K562 (cell line): Measurements from ENCODE around the gene C12orf43. TPM values are rescaled to one million over a fixed set of nuclear protein-coding genes. Genes with fewer than 3 reads are reported as not detected.

Experiments
- ATAC-seq: fragments of 200-7000 bp; cut with Tn5 transposase; 3 replicates; pipeline ENCODE4 v1.9.1; 2020; ENCODE audit warnings: moderate library complexity
- BruUV-seq: library from RNA; stranded (reverse); fragments of 400-500 nt; replicated peaks from 2 replicates; lab custom pipeline; 2021; lab: Mats Ljungman, UMichigan
- CTCF ChIA-PET: fragments of 300-600 bp; formaldehyde crosslinking; extraction: SDS; loops from one replicate; lab custom pipeline; 2021; ENCODE audit warnings: low intra/inter-chr PET ratio; lab: Yijun Ruan, JAX
- POLR2A ChIA-PET: fragments of 300-600, 350-650 bp; sonication (Branson Sonifier 250); formaldehyde crosslinking; extraction: SDS; loops from one replicate; lab custom pipeline; 2021; ENCODE audit warnings: antibody characterized with exemption, inconsistent platforms; lab: Yijun Ruan, JAX
- DNase-seq, 4 experiments: peaks; one replicate each; pipeline versions ENCODE4 v3.0.0 to v3.0.0-alpha.2; 2011 to 2018; ENCODE audit warnings: low spot score in 3 of 4, mixed read lengths in 3 of 4; ENCODE audit errors: extremely low read depth in 1 of 4
- FAIRE-seq: peaks from 2 replicates; lab custom pipeline; 2011; peaks lifted over from hg19 to GRCh38; lab: Jason Lieb, UNC
- H2AFZ ChIP-seq: 2 replicates; pipeline ENCODE4 v1.6.0; 2011; ENCODE audit warnings: low read depth, low read length, control low read depth, inconsistent platforms
- H3K27ac ChIP-seq: fragments of 200-600 bp; 3 replicates; pipeline ENCODE4 v1.8.0; 2011; ENCODE audit warnings: low read depth, mild to moderate bottlenecking, control low read depth, inconsistent platforms, low read length, moderate library complexity, mixed read lengths; ENCODE audit errors: extremely low read depth
- H3K27me3 ChIP-seq, 2 experiments: fragments of 300-600 bp in 1 of 2; 2 replicates in 1 of 2; 3 replicates in 1 of 2; pipeline versions ENCODE4 v1.6.0 to v1.8.0; 2011; ENCODE audit warnings: inconsistent platforms in 2 of 2, low read length in 2 of 2, mild to moderate bottlenecking in 1 of 2, mixed read lengths in 1 of 2, moderate library complexity in 1 of 2; ENCODE audit not compliant: control insufficient read depth in 2 of 2, insufficient read depth in 2 of 2
- H3K36me3 ChIP-seq: fragments of 300-600 bp; 3 replicates; pipeline ENCODE4 v1.8.0; 2011; ENCODE audit warnings: mild to moderate bottlenecking, low read length, inconsistent platforms; ENCODE audit not compliant: control insufficient read depth, insufficient read depth
- H3K4me1 ChIP-seq, 2 experiments: fragments of 200-600 bp in 1 of 2; replicated peaks in 1 of 2; 2 replicates in 1 of 2; 3 replicates in 1 of 2; pipeline versions ENCODE4 v1.5.1 to v1.8.0; 2011; ENCODE audit warnings: inconsistent platforms in 2 of 2, low read length in 2 of 2, mild to moderate bottlenecking in 1 of 2, mixed read lengths in 1 of 2, moderate library complexity in 1 of 2; ENCODE audit not compliant: control insufficient read depth in 2 of 2, insufficient read depth in 2 of 2
- H3K4me2 ChIP-seq: 2 replicates; pipeline ENCODE4 v1.6.1; 2011; ENCODE audit warnings: low read length, control low read depth, inconsistent platforms, mixed read lengths; ENCODE audit not compliant: insufficient read depth
- H3K4me3 ChIP-seq: fragments of 200-600 bp; sonication (generic), shearing (Covaris generic); 2 replicates; pipeline ENCODE4 v1.5.1; 2016; ENCODE audit warnings: control low read depth, inconsistent platforms
- H3K79me2 ChIP-seq: fragments of 200-600 bp; 3 replicates; pipeline ENCODE4 v1.8.0; 2011; ENCODE audit warnings: low read length, inconsistent platforms; ENCODE audit not compliant: control insufficient read depth, insufficient read depth
- H3K9ac ChIP-seq, 2 experiments: 2 replicates each; pipeline versions ENCODE4 v1.6.0 to v1.6.1; 2011; ENCODE audit warnings: low read depth in 2 of 2, low read length in 2 of 2, control low read depth in 1 of 2, inconsistent platforms in 1 of 2, mild to moderate bottlenecking in 1 of 2, mixed read lengths in 1 of 2; ENCODE audit not compliant: insufficient read depth in 1 of 2
- H3K9me1 ChIP-seq: one replicate; pipeline ENCODE4 v1.6.0; 2011; ENCODE audit warnings: inconsistent platforms, mild to moderate bottlenecking, low read length, moderate library complexity; ENCODE audit not compliant: control insufficient read depth, insufficient read depth
- H3K9me3 ChIP-seq: replicated peaks from 2 replicates; pipeline ENCODE4 v1.5.1; 2011; ENCODE audit warnings: low read depth, low read length, inconsistent platforms; ENCODE audit not compliant: control insufficient read depth, insufficient read depth
- H4K20me1 ChIP-seq: replicated peaks from 2 replicates; pipeline ENCODE4 v1.6.1; 2011; ENCODE audit warnings: low read length, inconsistent platforms, mixed read lengths; ENCODE audit not compliant: control insufficient read depth, insufficient read depth
- HNRNPL ChIP-seq: fragments of 200-400 bp; formaldehyde crosslinking; IDR thresholded peaks from 2 replicates; pipeline ENCODE4 v1.6.1; 2017; ENCODE audit warnings: low read depth, mild to moderate bottlenecking, low read length
- NFIC ChIP-seq: fragments of 450-650 bp; IDR thresholded peaks from 2 replicates; pipeline ENCODE4 v1.6.1; 2017; ENCODE audit warnings: mild to moderate bottlenecking, inconsistent platforms
- RAD21 ChIP-seq, 2 experiments: fragments of 250-450 bp in 1 of 2; fragments of 450-650 bp in 1 of 2; sonication (Bioruptor Pico) in 1 of 2; formaldehyde crosslinking in 1 of 2; IDR thresholded peaks in 1 of 2; conservative IDR thresholded peaks in 1 of 2; 2 replicates each; pipeline versions ENCODE4 v1.4.0 to v1.8.0; 2020 to 2022; ENCODE audit warnings: mild to moderate bottlenecking in 2 of 2, moderate library complexity in 1 of 2
- WGBS: fragments of 100-300 bp; shearing (Covaris generic); methylation state at CpG from one replicate; pipeline ENCODE4 v1.1.6; 2016; ENCODE audit warnings: low coverage, mixed read lengths; ENCODE audit not compliant: insufficient coverage; ENCODE audit errors: missing lambda C conversion rate; 5-methylcytosine and 5-hydroxymethylcytosine counted together
- in situ Hi-C: fragments of 300-500 bp; cut with MboI; formaldehyde crosslinking; loops from 4 replicates; pipeline ENCODE4 v1.15.0; 2018; ENCODE audit warnings: inconsistent platforms, mixed read lengths
- intact Hi-C: fragments of 100-400 bp; cut with micrococcal nuclease; formaldehyde crosslinking; loops from 2 replicates; pipeline ENCODE4 v1.14.2; 2022
- polyA plus RNA-seq, 8 experiments: library from polyadenylated mRNA; depleted of rRNA in 4 of 8; stranded (reverse) in 5 of 8; unstranded in 3 of 8; fragments of >200 nt; fragmentation: Nextera tagmentation in 2 of 8; fragmentation: Illumina TruSeq in 1 of 8; extraction: Ambion mirVana in 2 of 8; extraction: Trizol in 1 of 8; gene quantifications; 2 replicates each; pipeline versions ENCODE4 v1.2.1 to v1.2.3, GENCODE V29; 2011 to 2014; ENCODE audit warnings: inconsistent platforms in 1 of 8, missing spikeins in 1 of 8
- total RNA-seq, 7 experiments: library from RNA; depleted of rRNA in 6 of 7; stranded (reverse); fragments of >200 nt in 6 of 7; fragmentation: Illumina TruSeq in 2 of 7; extraction: Trizol in 2 of 7; gene quantifications; 2 replicates each; pipeline versions ENCODE4 v1.2.1 to v1.2.3, GENCODE V29; 2011 to 2021; ENCODE audit warnings: low replicate concordance in 1 of 7
- TF ChIP-seq, protein P1 (sequence below), 3 experiments: IDR thresholded peaks in 2 of 3; conservative IDR thresholded peaks in 1 of 3; 2 replicates each; pipeline ENCODE4 v1.5.1; 2011 to 2012; ENCODE audit warnings: low read length in 3 of 3, mild to moderate bottlenecking in 3 of 3, control low read depth in 2 of 3, improper control_type of control experiment in 1 of 3, inconsistent platforms in 1 of 3, low read depth in 1 of 3, mixed read lengths in 1 of 3, moderate library complexity in 1 of 3; ENCODE audit not compliant: insufficient read depth in 2 of 3
- TF ChIP-seq, protein P2 (sequence below): conservative IDR thresholded peaks from 2 replicates; pipeline ENCODE4 v1.6.1; 2011; ENCODE audit warnings: low read depth, mild to moderate bottlenecking, low read length; ENCODE audit not compliant: control insufficient read depth

The C12orf43 gene
- total and polyA plus RNA-seq, 9 of the 15 experiments (the other 6 are each of a cell fraction or from before 2014, with no cell fraction given) = 4.3 to 22.2 (median 16.8) TPM

DNA sequence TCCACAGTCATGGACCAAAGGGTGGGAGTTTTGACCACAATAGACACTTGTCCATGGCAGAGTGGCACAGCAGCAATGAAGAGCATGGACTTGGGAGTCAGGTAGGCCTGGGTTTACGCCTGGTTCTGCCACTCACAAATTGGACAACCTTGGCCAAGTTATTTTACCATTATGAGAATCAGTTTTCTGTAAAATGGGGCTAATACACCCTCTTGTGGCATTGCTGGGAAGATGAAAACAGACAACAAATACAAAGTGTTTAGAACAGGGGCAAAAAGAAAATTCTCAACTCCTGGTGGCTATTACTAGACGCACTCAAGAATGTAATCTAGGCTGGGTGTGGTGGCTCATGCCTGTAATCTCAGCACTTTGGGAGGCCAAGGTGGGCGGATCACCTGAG is 2.6 kb downstream of the C12orf43 start:
- Histone ChIP-seq H2AFZ (no peak overlapping the region), H3K27me3 (no peaks in the 10 kb centered on the region), H4K20me1 (no peaks in the 10 kb centered on the region), H3K9me3 (no peaks in the 10 kb centered on the region; the same call in 1 of the 2 replicates), H3K4me2 (no peak overlapping the region), H3K9ac (no peak overlapping the region), H3K4me1 (peaks cover 5 to 9% of the 10 kb centered on the region in 2 experiments; a peak in 3 of 5 replicates), H3K9me1 (peaks cover 3% of the 10 kb centered on the region), H3K27ac (no peak overlapping the region)
- WGBS = 56% methylated on average over 3 of the region's 3 CpGs
- in situ Hi-C loops = no loop called here
- intact Hi-C loops = loop anchor here (10.0 kb wide), 1 partner anchor 81 kb away; no protein-coding TSS in a partner anchor
- ATAC-seq = no peak
- no TSS peak for BruUV-seq
- POLR2A ChIA-PET = interaction anchor here (0.7 kb wide), 1 partner anchor 669 kb away, joined by 5 read pairs; no protein-coding TSS in a partner anchor
- TF ChIP-seq, protein P1, sequence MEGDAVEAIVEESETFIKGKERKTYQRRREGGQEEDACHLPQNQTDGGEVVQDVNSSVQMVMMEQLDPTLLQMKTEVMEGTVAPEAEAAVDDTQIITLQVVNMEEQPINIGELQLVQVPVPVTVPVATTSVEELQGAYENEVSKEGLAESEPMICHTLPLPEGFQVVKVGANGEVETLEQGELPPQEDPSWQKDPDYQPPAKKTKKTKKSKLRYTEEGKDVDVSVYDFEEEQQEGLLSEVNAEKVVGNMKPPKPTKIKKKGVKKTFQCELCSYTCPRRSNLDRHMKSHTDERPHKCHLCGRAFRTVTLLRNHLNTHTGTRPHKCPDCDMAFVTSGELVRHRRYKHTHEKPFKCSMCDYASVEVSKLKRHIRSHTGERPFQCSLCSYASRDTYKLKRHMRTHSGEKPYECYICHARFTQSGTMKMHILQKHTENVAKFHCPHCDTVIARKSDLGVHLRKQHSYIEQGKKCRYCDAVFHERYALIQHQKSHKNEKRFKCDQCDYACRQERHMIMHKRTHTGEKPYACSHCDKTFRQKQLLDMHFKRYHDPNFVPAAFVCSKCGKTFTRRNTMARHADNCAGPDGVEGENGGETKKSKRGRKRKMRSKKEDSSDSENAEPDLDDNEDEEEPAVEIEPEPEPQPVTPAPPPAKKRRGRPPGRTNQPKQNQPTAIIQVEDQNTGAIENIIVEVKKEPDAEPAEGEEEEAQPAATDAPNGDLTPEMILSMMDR (IDR thresholded peaks at IDR 0.05 in 2 of 3, conservative IDR thresholded peaks at IDR 0.05 in 1 of 3; ENCODE audit: insufficient read depth in 2 of 3, low read depth in 1 of 3, low read length in 3 of 3) = peak in 2 of 3 experiments; percentile 14 to 17; a peak in 1 of 6 replicates
- peak; percentile 14 to 27; a peak in 3 of 4 replicates for TF ChIP-seq RAD21 (CRISPR knock-in tag; conservative IDR thresholded peaks at IDR 0.05 in 1 of 2, IDR thresholded peaks at IDR 0.05 in 1 of 2)
- no peak for TF ChIP-seq NFIC
- TF ChIP-seq HNRNPL = no peak
- TF ChIP-seq, protein P2, sequence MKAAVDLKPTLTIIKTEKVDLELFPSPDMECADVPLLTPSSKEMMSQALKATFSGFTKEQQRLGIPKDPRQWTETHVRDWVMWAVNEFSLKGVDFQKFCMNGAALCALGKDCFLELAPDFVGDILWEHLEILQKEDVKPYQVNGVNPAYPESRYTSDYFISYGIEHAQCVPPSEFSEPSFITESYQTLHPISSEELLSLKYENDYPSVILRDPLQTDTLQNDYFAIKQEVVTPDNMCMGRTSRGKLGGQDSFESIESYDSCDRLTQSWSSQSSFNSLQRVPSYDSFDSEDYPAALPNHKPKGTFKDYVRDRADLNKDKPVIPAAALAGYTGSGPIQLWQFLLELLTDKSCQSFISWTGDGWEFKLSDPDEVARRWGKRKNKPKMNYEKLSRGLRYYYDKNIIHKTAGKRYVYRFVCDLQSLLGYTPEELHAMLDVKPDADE = no peak
- TF ChIP-seq, all 486 proteins: peak for 2
- H3K79me2 ChIP-seq = peaks cover 16% of the 10 kb centered on the region
- no peak for DNase-seq
- H3K36me3 ChIP-seq = peaks cover 40% of the 10 kb centered on the region; the same call in 2 of the 3 replicates
- H3K4me3 ChIP-seq = no peak overlapping the region
- FAIRE-seq = no peak
- CTCF ChIA-PET = no interaction called here
